HCT116 (cell line): ENCODE measurements around the gene ASB4. TPM values are rescaled to one million over a fixed set of nuclear protein-coding genes. Genes with fewer than 3 reads are reported as not detected.

ENCODE experiments used
- ATAC-seq: fragments of 200-7000 bp; cut with Tn5 transposase; 2 replicates; pipeline ENCODE4 v1.9.1; 2020; ENCODE audit warnings: mild to moderate bottlenecking, moderate library complexity
- BruUV-seq: library from RNA; stranded (reverse); fragments of 400-500 nt; replicated peaks from 2 replicates; lab custom pipeline; 2021; lab: Mats Ljungman, UMichigan
- CTCF ChIA-PET: fragments of 300-600 bp; sonication (Branson Sonifier 250); formaldehyde crosslinking; loops from one replicate; lab custom pipeline; 2021; ENCODE audit warnings: antibody characterized with exemption; lab: Charles Lee
- POLR2A ChIA-PET: fragments of 300-600, 350-600 bp; sonication (Branson Sonifier 250); formaldehyde crosslinking; loops from one replicate; lab custom pipeline; 2021; ENCODE audit warnings: antibody characterized with exemption; lab: Charles Lee
- RAD21 ChIA-PET, 2 experiments: fragments of 300-600 bp; sonication (Branson Sonifier 250); formaldehyde crosslinking; loops; one replicate each; lab custom pipeline; 2023; ENCODE audit warnings: low total read pairs in 2 of 2; ENCODE audit not compliant: uncharacterized antibody in 2 of 2, unreplicated experiment in 2 of 2, low non-redundant PET in 1 of 2; lab: Charles Lee
- DNase-seq: peaks from one replicate; pipeline ENCODE4 v3.0.0-alpha.2; 2010; ENCODE audit warnings: low read depth, low spot score
- H2AFZ ChIP-seq: fragments of 200-600 bp; shearing (Covaris generic), sonication (generic); 2 replicates; pipeline ENCODE4 v1.6.1; 2017; ENCODE audit warnings: low read depth, mixed run types, mixed read lengths, antibody characterized with exemption, low read length; ENCODE audit not compliant: poor library complexity, severe bottlenecking
- H3K27ac ChIP-seq: 2 replicates; pipeline ENCODE4 v1.5.1; 2012; ENCODE audit warnings: low read depth, low read length
- H3K27me3 ChIP-seq: fragments of 200-600 bp; sonication (generic); 2 replicates; pipeline ENCODE4 v1.6.1; 2016; ENCODE audit warnings: mixed run types, low read length, mixed read lengths; ENCODE audit not compliant: insufficient read depth
- H3K36me3 ChIP-seq, 2 experiments: fragments of 200-500 bp in 1 of 2; fragments of 200-600 bp in 1 of 2; sonication (Bioruptor generic) in 1 of 2; sonication (generic) in 1 of 2; 2 replicates each; pipeline versions ENCODE4 v1.5.1 to v1.6.1; 2014 to 2016; ENCODE audit warnings: low read length in 2 of 2, inconsistent platforms in 1 of 2, mixed read lengths in 1 of 2, mixed run types in 1 of 2; ENCODE audit not compliant: insufficient read depth in 2 of 2, control insufficient read depth in 1 of 2
- H3K4me1 ChIP-seq, 2 experiments: fragments of 200-600 bp in 1 of 2; sonication (generic) in 1 of 2; 2 replicates each; pipeline versions ENCODE4 v1.5.1 to v1.6.1; 2012 to 2017; ENCODE audit warnings: low read length in 2 of 2, inconsistent platforms in 1 of 2, mild to moderate bottlenecking in 1 of 2, mixed read lengths in 1 of 2, mixed run types in 1 of 2, moderate library complexity in 1 of 2; ENCODE audit not compliant: insufficient read depth in 2 of 2, control insufficient read depth in 1 of 2
- H3K4me2 ChIP-seq: fragments of 200-600 bp; sonication (generic); 2 replicates; pipeline ENCODE4 v1.6.1; 2017; ENCODE audit warnings: mixed run types, low read length, mixed read lengths
- H3K4me3 ChIP-seq, 2 experiments: fragments of 200-600 bp in 1 of 2; sonication (generic) in 1 of 2; replicated peaks in 1 of 2; 2 replicates each; pipeline ENCODE4 v1.5.1; 2011 to 2016; ENCODE audit warnings: low read length in 2 of 2, control low read depth in 1 of 2, low read depth in 1 of 2, mild to moderate bottlenecking in 1 of 2, mixed read lengths in 1 of 2, mixed run types in 1 of 2
- H3K79me2 ChIP-seq: fragments of 200-600 bp; sonication (generic); 2 replicates; pipeline ENCODE4 v1.6.1; 2017; ENCODE audit warnings: mild to moderate bottlenecking, mixed run types, low read length, moderate library complexity, mixed read lengths; ENCODE audit not compliant: insufficient read depth
- H3K9ac ChIP-seq: fragments of 200-600 bp; sonication (generic); 2 replicates; pipeline ENCODE4 v1.6.1; 2016; ENCODE audit warnings: low read length, mixed read lengths
- H3K9me2 ChIP-seq: fragments of 200-600 bp; sonication (generic), shearing (Covaris generic); 2 replicates; pipeline ENCODE4 v1.6.1; 2017; ENCODE audit warnings: mixed run types, mild to moderate bottlenecking, moderate library complexity; ENCODE audit not compliant: insufficient read depth
- H3K9me3 ChIP-seq, 2 experiments: fragments of 200-500 bp in 1 of 2; fragments of 200-600 bp in 1 of 2; sonication (Bioruptor generic) in 1 of 2; sonication (generic) in 1 of 2; 2 replicates each; pipeline ENCODE4 v1.6.1; 2014 to 2017; ENCODE audit warnings: low read length in 2 of 2, mixed read lengths in 2 of 2, inconsistent platforms in 1 of 2, low read depth in 1 of 2, mild to moderate bottlenecking in 1 of 2, mixed run types in 1 of 2, moderate library complexity in 1 of 2; ENCODE audit not compliant: control insufficient read depth in 1 of 2, insufficient read depth in 1 of 2
- H4K20me1 ChIP-seq: fragments of 200-600 bp; sonication (generic), shearing (Covaris generic); 2 replicates; pipeline ENCODE4 v1.6.1; 2017; ENCODE audit warnings: mixed run types, mild to moderate bottlenecking, moderate library complexity; ENCODE audit not compliant: insufficient read depth
- ATF3 ChIP-seq: IDR thresholded peaks from 2 replicates; pipeline ENCODE4 v1.6.1; 2012
- CBX3 ChIP-seq: IDR thresholded peaks from 2 replicates; pipeline ENCODE4 v1.6.1; 2012; ENCODE audit warnings: low read depth
- CEBPB ChIP-seq: IDR thresholded peaks from 2 replicates; pipeline ENCODE4 v1.6.1; 2012; ENCODE audit warnings: low read depth
- EGR1 ChIP-seq: IDR thresholded peaks from 2 replicates; pipeline ENCODE4 v1.6.1; 2012; ENCODE audit warnings: low read depth
- ELF1 ChIP-seq: IDR thresholded peaks from 2 replicates; pipeline ENCODE4 v1.6.1; 2012; ENCODE audit warnings: low read depth, borderline replicate concordance
- EZH2 ChIP-seq: fragments of 200-600 bp; sonication (generic); IDR thresholded peaks from 2 replicates; pipeline ENCODE4 v1.6.1; 2017; ENCODE audit warnings: antibody characterized with exemption, mixed run types
- EZH2phosphoT487 ChIP-seq: fragments of 200-600 bp; IDR thresholded peaks from 2 replicates; pipeline ENCODE4 v1.6.1; 2018; ENCODE audit warnings: antibody characterized with exemption, borderline replicate concordance
- FOSL1 ChIP-seq: IDR thresholded peaks from 2 replicates; pipeline ENCODE4 v1.6.1; 2012; ENCODE audit warnings: low read depth
- POLR2A ChIP-seq: IDR thresholded peaks from 2 replicates; pipeline ENCODE4 v1.7.0; 2011; ENCODE audit warnings: borderline replicate concordance; ENCODE audit not compliant: insufficient read depth, insufficient read length; ENCODE audit errors: extremely low read depth
- POLR2AphosphoS5 ChIP-seq: IDR thresholded peaks from 2 replicates; pipeline ENCODE4 v1.6.1; 2011; ENCODE audit warnings: mild to moderate bottlenecking, low read depth, low read length, moderate library complexity
- RAD21 ChIP-seq: IDR thresholded peaks from 2 replicates; pipeline ENCODE4 v1.6.1; 2012; ENCODE audit warnings: low read depth, mild to moderate bottlenecking
- SIN3A ChIP-seq: IDR thresholded peaks from 2 replicates; pipeline ENCODE4 v1.6.1; 2012; ENCODE audit warnings: low read depth
- SP1 ChIP-seq: IDR thresholded peaks from 2 replicates; pipeline ENCODE4 v1.6.1; 2012; ENCODE audit warnings: low read depth
- SRF ChIP-seq: IDR thresholded peaks from 2 replicates; pipeline ENCODE4 v1.6.1; 2012; ENCODE audit warnings: low read depth
- YY1 ChIP-seq: IDR thresholded peaks from 2 replicates; pipeline ENCODE4 v1.6.1; 2011; ENCODE audit warnings: low read length, low read depth, moderate library complexity, mild to moderate bottlenecking; ENCODE audit not compliant: insufficient replicate concordance; ENCODE audit errors: extremely low read depth
- ZNF274 ChIP-seq: fragments of 200-500 bp; sonication (Bioruptor generic); IDR thresholded peaks from 2 replicates; pipeline ENCODE4 v1.6.1; 2014; ENCODE audit warnings: mild to moderate bottlenecking, low read depth, low read length, inconsistent platforms
- intact Hi-C: fragments of 100-400 bp; cut with micrococcal nuclease; formaldehyde crosslinking; loops from 2 replicates; pipeline ENCODE4 v1.10.0; 2022
- total RNA-seq: library from RNA; stranded (reverse); gene quantifications from one replicate; pipeline ENCODE4 v1.2.1, GENCODE V29; 2021; ENCODE audit not compliant: unreplicated experiment
- TF ChIP-seq, protein P1 (sequence below): IDR thresholded peaks from 2 replicates; pipeline ENCODE4 v1.6.1; 2011; ENCODE audit warnings: mild to moderate bottlenecking, low read length, moderate library complexity; ENCODE audit not compliant: insufficient replicate concordance; ENCODE audit errors: extremely low read depth
- TF ChIP-seq, protein P2 (sequence below): IDR thresholded peaks from 2 replicates; pipeline ENCODE4 v1.6.1; 2012; ENCODE audit warnings: low read depth
- TF ChIP-seq, protein P3 (sequence below): IDR thresholded peaks from 2 replicates; pipeline ENCODE4 v1.6.1; 2012
- TF ChIP-seq, protein P4 (sequence below), 3 experiments: fragments of 200-600 bp in 1 of 3; sonication (generic) in 1 of 3; IDR thresholded peaks in 2 of 3; conservative IDR thresholded peaks in 1 of 3; 2 replicates each; pipeline ENCODE4 v1.5.1; 2012 to 2017; ENCODE audit warnings: low read depth in 2 of 3, low read length in 2 of 3, antibody characterized with exemption in 1 of 3, borderline replicate concordance in 1 of 3, control low read depth in 1 of 3, mild to moderate bottlenecking in 1 of 3, mixed read lengths in 1 of 3, mixed run types in 1 of 3, moderate library complexity in 1 of 3; ENCODE audit not compliant: insufficient read depth in 1 of 3

Gene ASB4
- total RNA-seq, 1 experiment from 2014 or later = 0.12 TPM

- Histone ChIP-seq H3K4me2 (no peak overlapping the region), H3K36me3 (no peaks in the 10 kb centered on the region), H3K79me2 (no peaks in the 10 kb centered on the region), H4K20me1 (no peaks in the 10 kb centered on the region), H3K4me1 (no peaks in the 10 kb centered on the region), H3K9me2 (no peaks in the 10 kb centered on the region), H3K4me3 (no peak overlapping the region), H3K27ac (no peak overlapping the region), H2AFZ (no peak overlapping the region), H3K27me3 (no peaks in the 10 kb centered on the region), H3K9ac (no peak overlapping the region), H3K9me3 (0 out of 4 replicates have a peak, but pooled peaks cover 0 to 3% of the 10 kb centered on the region in 2 experiments)
- ATAC-seq (no peak), DNase-seq (no peak)
- POLR2A ChIA-PET = no interaction called here
- CTCF ChIA-PET = no interaction called here
- intact Hi-C loops = no loop called here
- TF ChIP-seq EZH2phosphoT487 = no peak
- TF ChIP-seq FOSL1 = no peak
- no peak for TF ChIP-seq CEBPB
- TF ChIP-seq, protein P1, sequence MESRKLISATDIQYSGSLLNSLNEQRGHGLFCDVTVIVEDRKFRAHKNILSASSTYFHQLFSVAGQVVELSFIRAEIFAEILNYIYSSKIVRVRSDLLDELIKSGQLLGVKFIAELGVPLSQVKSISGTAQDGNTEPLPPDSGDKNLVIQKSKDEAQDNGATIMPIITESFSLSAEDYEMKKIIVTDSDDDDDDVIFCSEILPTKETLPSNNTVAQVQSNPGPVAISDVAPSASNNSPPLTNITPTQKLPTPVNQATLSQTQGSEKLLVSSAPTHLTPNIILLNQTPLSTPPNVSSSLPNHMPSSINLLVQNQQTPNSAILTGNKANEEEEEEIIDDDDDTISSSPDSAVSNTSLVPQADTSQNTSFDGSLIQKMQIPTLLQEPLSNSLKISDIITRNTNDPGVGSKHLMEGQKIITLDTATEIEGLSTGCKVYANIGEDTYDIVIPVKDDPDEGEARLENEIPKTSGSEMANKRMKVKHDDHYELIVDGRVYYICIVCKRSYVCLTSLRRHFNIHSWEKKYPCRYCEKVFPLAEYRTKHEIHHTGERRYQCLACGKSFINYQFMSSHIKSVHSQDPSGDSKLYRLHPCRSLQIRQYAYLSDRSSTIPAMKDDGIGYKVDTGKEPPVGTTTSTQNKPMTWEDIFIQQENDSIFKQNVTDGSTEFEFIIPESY = no peak
- no peak for TF ChIP-seq POLR2AphosphoS5
- TF ChIP-seq SIN3A = no peak
- TF ChIP-seq ATF3 = no peak
- TF ChIP-seq, protein P2, sequence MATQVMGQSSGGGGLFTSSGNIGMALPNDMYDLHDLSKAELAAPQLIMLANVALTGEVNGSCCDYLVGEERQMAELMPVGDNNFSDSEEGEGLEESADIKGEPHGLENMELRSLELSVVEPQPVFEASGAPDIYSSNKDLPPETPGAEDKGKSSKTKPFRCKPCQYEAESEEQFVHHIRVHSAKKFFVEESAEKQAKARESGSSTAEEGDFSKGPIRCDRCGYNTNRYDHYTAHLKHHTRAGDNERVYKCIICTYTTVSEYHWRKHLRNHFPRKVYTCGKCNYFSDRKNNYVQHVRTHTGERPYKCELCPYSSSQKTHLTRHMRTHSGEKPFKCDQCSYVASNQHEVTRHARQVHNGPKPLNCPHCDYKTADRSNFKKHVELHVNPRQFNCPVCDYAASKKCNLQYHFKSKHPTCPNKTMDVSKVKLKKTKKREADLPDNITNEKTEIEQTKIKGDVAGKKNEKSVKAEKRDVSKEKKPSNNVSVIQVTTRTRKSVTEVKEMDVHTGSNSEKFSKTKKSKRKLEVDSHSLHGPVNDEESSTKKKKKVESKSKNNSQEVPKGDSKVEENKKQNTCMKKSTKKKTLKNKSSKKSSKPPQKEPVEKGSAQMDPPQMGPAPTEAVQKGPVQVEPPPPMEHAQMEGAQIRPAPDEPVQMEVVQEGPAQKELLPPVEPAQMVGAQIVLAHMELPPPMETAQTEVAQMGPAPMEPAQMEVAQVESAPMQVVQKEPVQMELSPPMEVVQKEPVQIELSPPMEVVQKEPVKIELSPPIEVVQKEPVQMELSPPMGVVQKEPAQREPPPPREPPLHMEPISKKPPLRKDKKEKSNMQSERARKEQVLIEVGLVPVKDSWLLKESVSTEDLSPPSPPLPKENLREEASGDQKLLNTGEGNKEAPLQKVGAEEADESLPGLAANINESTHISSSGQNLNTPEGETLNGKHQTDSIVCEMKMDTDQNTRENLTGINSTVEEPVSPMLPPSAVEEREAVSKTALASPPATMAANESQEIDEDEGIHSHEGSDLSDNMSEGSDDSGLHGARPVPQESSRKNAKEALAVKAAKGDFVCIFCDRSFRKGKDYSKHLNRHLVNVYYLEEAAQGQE = no peak
- no peak for TF ChIP-seq ELF1
- no peak for TF ChIP-seq SRF
- no peak for TF ChIP-seq SP1
- no peak for TF ChIP-seq EGR1
- TF ChIP-seq, protein P3, sequence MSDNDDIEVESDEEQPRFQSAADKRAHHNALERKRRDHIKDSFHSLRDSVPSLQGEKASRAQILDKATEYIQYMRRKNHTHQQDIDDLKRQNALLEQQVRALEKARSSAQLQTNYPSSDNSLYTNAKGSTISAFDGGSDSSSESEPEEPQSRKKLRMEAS = no peak
- no peak for TF ChIP-seq ZNF274
- no peak for TF ChIP-seq EZH2
- no peak for TF ChIP-seq RAD21
- TF ChIP-seq, protein P4, sequence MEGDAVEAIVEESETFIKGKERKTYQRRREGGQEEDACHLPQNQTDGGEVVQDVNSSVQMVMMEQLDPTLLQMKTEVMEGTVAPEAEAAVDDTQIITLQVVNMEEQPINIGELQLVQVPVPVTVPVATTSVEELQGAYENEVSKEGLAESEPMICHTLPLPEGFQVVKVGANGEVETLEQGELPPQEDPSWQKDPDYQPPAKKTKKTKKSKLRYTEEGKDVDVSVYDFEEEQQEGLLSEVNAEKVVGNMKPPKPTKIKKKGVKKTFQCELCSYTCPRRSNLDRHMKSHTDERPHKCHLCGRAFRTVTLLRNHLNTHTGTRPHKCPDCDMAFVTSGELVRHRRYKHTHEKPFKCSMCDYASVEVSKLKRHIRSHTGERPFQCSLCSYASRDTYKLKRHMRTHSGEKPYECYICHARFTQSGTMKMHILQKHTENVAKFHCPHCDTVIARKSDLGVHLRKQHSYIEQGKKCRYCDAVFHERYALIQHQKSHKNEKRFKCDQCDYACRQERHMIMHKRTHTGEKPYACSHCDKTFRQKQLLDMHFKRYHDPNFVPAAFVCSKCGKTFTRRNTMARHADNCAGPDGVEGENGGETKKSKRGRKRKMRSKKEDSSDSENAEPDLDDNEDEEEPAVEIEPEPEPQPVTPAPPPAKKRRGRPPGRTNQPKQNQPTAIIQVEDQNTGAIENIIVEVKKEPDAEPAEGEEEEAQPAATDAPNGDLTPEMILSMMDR (IDR thresholded peaks at IDR 0.05 in 2 of 3, conservative IDR thresholded peaks at IDR 0.05 in 1 of 3; ENCODE audit: borderline replicate concordance in 1 of 3, insufficient read depth in 1 of 3, low read depth in 2 of 3, low read length in 2 of 3) = no peak
- no peak for TF ChIP-seq CBX3
- TF ChIP-seq YY1 = no peak
- no peak for TF ChIP-seq POLR2A
- no TSS peak for BruUV-seq
- RAD21 ChIA-PET = no interaction called here
Observed at GRCh38 chr7:95457947-95458346, 27.8 kb upstream of the ASB4 start.
